Measurements from ENCODE around the gene CHCHD6.

GRCh38 chr3:126886217-126886616, 182.2 kb downstream of the CHCHD6 start:
- no peak for TF ChIP-seq CTCF (IDR thresholded peaks at IDR 0.05)
- TF ChIP-seq POLR2A (IDR thresholded peaks at IDR 0.05) = no peak
